SK-N-SH treated with all-trans-retinoic acid at 6 μM for 48 hours (cell line): ENCODE measurements around the gene RAPGEF1.

Experiments
- ARNTL ChIP-seq: fragments of 450-650 bp; formaldehyde crosslinking; IDR thresholded peaks from 2 replicates; pipeline ENCODE4 v1.5.0; 2020; ENCODE audit warnings: low read depth, mild to moderate bottlenecking, moderate library complexity, borderline replicate concordance
- BACH2 ChIP-seq: fragments of 250-450 bp; sonication (Bioruptor Pico); IDR thresholded peaks from 2 replicates; pipeline ENCODE4 v1.9.0; 2021; ENCODE audit warnings: mild to moderate bottlenecking, borderline replicate concordance
- CSDC2 ChIP-seq: fragments of 250-450 bp; sonication (Bioruptor Pico); IDR thresholded peaks from 2 replicates; pipeline ENCODE4 v1.5.0; 2020; ENCODE audit warnings: mild to moderate bottlenecking, moderate library complexity
- CSRNP3 ChIP-seq: fragments of 250-450 bp; sonication (Bioruptor Pico); IDR thresholded peaks from 2 replicates; pipeline ENCODE4 v1.5.1; 2021; ENCODE audit warnings: mild to moderate bottlenecking, moderate library complexity
- ESRRG ChIP-seq: fragments of 250-450 bp; sonication (Bioruptor Pico); IDR thresholded peaks from 2 replicates; pipeline ENCODE4 v1.6.1; 2021; ENCODE audit warnings: mild to moderate bottlenecking
- GLIS3 ChIP-seq: fragments of 250-450 bp; sonication (Bioruptor Pico); IDR thresholded peaks from 2 replicates; pipeline ENCODE4 v1.5.0; 2020; ENCODE audit warnings: mild to moderate bottlenecking, moderate library complexity
- ISL1 ChIP-seq: fragments of 250-450 bp; sonication (Bioruptor Pico); IDR thresholded peaks from 2 replicates; pipeline ENCODE4 v2.1.2; 2022; ENCODE audit warnings: mild to moderate bottlenecking, moderate library complexity
- PATZ1 ChIP-seq: fragments of 250-450 bp; sonication (Bioruptor Pico); IDR thresholded peaks from 2 replicates; pipeline ENCODE4 v1.8.0; 2020; ENCODE audit warnings: mild to moderate bottlenecking, moderate library complexity, borderline replicate concordance
- PPARA ChIP-seq: fragments of 250-450 bp; sonication (Bioruptor Pico); IDR thresholded peaks from 2 replicates; pipeline ENCODE4 v1.5.0; 2020; ENCODE audit warnings: mild to moderate bottlenecking, borderline replicate concordance
- RARB ChIP-seq: fragments of 250-450 bp; sonication (Bioruptor Pico); IDR thresholded peaks from 2 replicates; pipeline ENCODE4 v1.8.0; 2021; ENCODE audit warnings: mild to moderate bottlenecking, moderate library complexity
- SNAI2 ChIP-seq: fragments of 250-450 bp; sonication (Bioruptor Pico); IDR thresholded peaks from 2 replicates; pipeline ENCODE4 v1.5.0; 2020; ENCODE audit warnings: mild to moderate bottlenecking, moderate library complexity
- ZFP30 ChIP-seq: fragments of 450-650 bp; formaldehyde crosslinking; IDR thresholded peaks from 2 replicates; pipeline ENCODE4 v1.5.0; 2022; ENCODE audit warnings: mild to moderate bottlenecking, moderate library complexity
- ZNF8 ChIP-seq: fragments of 450-650 bp; formaldehyde crosslinking; IDR thresholded peaks from 2 replicates; pipeline ENCODE4 v1.5.0; 2020; ENCODE audit warnings: mild to moderate bottlenecking, moderate library complexity

GRCh38 chr9:131669269-131670157, 70.4 kb downstream of the RAPGEF1 start:
- TF ChIP-seq ZFP30 (no peak), GLIS3 (CRISPR knock-in tag) (no peak), CSRNP3 (no peak), RARB (no peak), PATZ1 (CRISPR knock-in tag) (no peak), SNAI2 (CRISPR knock-in tag) (no peak), ARNTL (no peak), CSDC2 (CRISPR knock-in tag) (no peak), ISL1 (no peak), ZNF8 (CRISPR knock-in tag) (no peak), ESRRG (CRISPR knock-in tag) (no peak), BACH2 (CRISPR knock-in tag) (no peak), PPARA (CRISPR knock-in tag) (no peak)
